HG03575 (cell line): ENCODE results near the gene XRCC5.
A peak's percentile ranks its signal among the peaks of the same experiment; 100 is the strongest.

Experiments
- ATAC-seq: cut with Tn5 transposase; IDR thresholded peaks from one replicate; pipeline ENCODE4 v1.9.1; 2021; ENCODE audit not compliant: unreplicated experiment, insufficient number of reproducible peaks, low FRiP score; ENCODE audit errors: extremely low read depth

The XRCC5 gene

DNA sequence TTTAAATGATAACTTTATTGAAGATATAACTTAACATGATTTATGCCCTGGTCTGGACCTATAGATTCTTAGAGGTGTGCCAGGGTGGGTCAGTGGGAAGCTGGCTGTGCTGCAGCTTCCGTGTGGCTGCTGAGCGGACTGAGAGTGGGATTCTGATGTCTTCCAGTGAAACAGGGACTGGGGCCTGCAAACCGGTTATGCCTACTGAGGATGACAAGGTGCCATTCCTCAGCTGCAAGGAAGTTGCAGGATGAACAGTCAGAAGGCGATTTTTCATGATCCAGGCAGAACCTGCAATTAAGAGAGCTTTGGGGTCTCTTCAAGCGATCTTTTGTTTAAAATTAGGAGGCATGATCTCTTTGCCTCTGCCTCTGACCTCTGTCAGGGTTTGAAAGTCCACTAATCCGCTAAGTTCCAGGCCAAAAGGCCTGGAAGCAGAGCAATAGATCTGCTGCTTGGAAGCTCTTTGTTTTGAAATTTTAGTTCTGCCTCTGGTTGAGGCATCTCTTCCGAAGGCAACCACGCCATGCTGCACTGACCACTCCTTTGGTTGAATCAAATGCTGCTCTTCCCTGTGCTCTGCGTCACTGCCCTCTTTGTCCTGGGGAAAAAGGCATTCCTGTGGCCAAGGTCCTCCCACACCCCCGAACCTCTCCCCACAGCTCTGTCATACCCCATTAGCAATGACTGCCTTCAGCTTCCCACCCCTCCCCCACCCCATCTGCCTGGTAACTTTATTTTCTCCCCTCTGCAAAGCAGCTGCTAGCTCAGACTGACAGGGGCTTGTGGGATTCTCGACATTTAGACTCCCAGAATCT, 25.5 kb upstream of the XRCC5 start:
- ATAC-seq: no peak

DNA sequence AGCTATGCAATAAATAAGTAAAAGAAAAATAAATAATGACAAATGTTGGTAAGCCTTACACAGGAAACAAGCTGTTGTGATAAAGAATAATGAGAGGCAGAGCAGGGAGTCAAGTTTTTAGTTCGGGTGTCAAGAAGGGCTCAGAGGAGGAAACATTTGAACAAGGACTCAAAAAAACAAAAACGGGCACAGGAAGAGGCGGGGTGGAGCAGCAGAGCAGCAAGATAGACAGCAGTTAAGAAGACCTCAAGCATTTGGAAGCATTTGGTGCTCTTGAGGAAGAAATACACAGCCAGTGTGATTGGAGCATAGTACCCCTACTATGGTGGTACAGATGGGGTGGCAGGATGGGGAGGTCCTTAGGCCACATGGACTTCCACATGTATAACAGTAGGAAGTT, 24.6 kb upstream of the XRCC5 start:
- ATAC-seq: no peak

DNA sequence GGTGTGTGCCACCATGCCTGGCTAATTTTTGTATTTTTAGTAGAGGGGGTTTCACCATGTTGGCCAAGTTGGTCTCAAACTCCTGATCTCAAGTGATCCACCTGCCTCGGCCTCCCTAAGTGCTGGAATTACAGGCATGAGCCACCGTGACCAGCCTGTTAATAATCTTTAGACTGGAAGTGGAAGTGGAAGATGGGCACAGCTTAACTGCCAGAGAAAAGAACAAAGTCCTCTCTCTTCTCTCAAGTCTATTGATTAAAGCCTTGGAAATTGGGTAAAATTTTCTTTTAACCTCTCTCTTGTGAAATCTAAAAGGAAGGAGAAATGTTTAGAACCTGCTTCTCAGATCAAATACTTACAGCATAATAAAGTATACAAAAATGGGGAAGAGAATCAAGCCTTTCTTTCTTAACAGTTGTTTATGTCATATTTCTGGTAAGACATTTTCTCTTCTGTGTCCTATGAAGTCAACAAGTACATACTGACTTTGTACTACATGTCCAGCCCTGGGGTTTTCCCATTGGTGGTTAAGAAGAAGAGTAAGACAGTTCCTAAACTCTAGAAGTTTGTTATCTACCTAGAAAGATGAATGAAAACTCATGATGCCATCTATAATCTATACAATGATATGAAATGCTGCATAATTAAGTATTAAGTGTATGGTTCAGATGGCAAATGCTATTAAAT, 22.8 kb upstream of the XRCC5 start:
- ATAC-seq: no peak

DNA sequence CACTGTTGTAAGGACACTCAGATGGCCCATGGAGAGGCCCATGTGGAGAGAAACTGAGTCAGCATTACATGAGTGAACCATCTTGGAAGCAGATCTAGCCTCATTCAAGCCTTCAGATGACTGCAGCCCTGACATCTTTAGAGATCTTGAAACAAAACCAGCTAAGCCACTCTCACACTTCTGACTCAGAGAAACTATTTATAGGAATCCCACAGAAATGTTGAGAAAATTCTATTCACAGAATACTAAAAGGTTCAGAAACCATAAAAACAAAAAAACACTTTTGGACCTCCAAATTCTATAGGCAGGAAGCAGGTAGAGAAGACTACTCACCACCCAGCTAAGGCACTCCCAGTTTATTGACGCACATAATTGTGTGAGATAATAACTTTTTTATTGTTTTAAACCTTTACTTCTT, 18.8 kb upstream of the XRCC5 start:
- no peak for ATAC-seq

DNA sequence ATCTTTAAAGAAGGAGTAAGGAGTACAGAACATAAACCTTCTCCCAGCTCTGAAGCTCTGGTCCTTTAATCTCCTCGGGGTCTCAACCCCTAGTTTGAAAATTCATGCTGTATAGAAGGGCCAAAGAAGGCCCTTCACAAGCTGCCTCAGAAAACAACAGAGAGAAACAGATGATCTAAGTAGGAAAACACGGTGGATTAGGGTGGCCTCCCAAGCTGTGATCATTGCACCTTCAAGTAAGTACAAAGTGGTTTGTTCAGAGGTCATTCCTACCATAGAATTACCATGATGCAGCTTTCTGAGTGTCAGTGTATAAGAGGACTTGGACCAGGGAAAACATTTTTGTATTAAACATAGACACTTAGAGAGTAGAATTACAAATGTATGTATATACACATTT, 16.5 kb upstream of the XRCC5 start:
- no peak for ATAC-seq

DNA sequence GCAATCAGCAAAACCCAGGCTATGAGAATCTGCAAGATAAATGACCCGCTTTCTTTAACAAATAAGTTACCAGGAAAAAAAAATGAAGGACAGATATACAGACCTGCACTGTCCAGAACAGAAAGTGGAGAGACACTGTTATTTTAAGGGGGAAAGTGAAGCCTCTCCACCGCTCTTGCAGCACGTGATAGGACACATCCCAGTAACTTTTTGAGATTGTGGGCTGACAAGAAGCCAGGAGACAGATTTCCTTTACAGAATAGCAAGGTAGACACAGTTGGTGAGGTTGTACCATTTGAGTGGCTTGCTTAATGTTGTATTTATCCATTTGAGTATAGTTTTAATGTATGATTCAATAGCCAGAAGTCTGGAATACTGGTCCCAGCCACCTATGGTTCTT, 14.4 kb upstream of the XRCC5 start:
- ATAC-seq: no peak

DNA sequence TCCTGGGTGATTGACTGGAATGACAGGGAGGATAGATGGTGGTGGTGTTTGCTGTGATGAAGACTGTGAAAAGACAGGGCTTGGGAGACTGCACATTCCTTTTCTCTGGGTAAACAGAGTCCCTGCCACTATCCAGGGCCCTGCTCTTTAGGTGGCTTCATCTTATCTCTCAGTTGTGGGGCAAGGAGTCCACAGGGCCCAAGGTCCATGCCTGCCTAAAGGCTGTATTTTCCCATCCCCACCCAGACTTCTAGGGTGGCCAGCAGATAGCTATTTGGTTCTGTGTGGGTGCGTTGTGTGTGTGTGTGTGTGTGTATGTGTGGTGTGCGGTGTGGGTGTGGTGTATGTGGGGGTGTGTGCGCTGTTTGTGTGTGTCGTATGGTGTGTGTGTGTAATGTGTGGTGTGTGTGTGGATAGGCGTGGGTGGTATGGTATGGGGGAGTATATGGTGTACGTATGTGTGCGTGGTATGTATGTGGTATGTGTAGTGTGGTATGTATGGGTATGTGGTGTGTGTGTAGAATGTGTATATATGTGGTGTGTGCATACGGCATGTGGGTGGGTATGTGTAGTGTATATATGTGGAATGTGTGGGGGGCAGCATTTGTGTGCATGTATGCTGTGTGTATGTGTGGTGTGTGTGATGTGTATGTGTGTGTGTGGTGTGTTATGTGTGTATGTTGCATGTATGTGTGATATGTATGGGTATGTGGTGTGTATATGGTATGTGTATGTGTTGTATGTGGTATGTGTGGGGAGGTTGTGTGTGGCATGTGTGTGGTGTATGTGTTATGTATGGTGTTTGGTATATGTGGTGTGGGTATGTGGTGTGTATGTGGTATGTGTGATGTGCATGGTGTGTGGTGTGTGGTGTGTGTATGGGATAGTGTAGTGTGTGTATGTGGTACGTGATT, 10.5 kb upstream of the XRCC5 start:
- ATAC-seq: no peak

DNA sequence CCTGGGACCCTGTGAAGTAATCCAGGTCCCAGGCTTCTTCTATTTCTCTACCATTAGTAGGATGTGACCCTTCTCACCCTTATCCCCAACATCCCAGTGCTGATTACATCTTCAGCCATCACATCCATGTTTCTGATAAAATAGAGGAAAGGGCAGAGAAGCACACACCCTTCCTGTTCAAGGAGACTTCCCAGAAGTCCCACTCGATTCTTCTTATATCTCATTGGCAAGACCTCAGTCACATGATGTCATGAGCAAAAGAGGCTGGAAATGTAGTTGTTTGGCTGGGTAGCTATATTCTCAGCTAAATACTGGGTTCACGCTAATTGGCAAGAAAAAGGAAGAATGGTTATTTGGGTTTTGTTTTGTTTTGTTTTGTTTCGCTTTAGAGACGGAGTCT, 8.0 kb upstream of the XRCC5 start:
- ATAC-seq: no peak

DNA sequence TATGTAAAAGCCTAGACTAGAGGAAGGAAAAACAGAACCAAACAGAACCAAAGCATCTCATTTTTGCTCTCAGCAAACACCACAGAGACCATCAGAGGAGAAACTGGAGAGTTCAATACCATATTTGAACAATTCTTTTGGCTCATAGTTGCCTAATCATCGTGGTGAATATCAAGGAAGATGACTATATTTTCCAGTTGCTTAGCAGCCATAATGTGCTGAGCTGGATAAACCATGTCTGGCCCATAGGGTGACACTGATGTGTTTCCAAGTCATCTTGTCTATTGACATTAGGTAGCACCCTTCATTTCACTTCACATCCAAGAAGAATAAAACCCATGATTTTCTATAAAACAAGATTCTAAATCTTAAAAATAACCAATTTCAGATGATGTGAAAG, 5.9 kb upstream of the XRCC5 start:
- no peak for ATAC-seq

DNA sequence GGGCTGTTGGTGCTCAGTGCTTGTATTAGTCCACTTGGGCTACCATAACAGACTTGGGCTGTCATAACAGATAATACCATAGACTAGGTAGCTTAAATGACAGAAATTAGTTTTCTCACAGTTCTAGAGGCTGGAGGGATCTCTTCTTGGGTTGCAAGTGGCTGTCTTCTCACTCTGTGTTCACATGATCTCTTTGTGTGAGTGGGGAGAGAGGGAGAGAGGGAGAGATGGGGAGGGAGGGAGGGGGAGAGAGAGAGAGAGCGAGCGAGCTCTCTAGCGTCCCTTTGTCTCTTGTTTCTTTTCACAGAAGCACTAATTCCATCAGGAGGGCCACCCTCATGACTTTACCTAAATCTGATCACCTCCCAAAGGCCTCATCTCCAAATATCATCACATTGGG, 4.5 kb upstream of the XRCC5 start:
- ATAC-seq: no peak

DNA sequence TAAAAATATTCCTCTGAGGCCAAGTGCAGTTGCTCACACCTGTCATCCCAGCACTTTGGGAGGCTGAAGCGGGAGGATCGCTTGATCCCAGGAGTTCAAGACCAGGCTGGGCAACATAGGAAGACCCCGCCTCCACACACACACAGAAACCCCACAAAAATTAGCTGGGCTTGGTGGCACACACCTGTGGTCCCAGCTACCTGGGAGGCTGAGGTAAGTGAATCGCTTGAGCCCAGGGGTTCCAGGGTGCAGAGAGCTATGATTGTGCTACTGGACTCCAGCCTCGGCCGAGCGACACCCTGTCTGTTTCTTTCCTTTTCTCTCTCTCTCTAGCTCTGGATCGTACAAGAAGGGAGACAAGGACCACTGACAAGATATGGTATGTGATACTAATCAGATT, 1.8 kb upstream of the XRCC5 start:
- ATAC-seq: no peak

DNA sequence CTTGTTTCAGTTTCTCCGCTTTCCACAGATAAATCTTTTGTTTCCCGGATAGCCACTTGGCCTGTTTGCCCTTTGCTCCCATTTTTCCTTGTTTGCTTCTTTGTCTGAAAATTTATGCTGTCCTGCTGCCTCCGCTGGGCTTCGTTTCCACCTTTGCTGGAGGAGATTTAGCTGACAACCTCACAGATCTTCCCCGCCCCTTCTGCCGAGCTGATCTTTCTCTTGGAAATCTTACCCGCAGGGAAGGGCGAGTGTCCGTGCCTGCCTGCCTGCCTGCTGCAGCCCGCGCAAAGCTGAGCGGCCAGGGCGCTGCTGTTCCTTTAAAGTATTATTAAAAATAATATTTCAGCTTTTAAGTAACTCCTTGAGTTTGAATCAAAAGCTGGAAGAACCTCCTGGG, 1.4 kb upstream of the XRCC5 start:
- ATAC-seq: no peak

DNA sequence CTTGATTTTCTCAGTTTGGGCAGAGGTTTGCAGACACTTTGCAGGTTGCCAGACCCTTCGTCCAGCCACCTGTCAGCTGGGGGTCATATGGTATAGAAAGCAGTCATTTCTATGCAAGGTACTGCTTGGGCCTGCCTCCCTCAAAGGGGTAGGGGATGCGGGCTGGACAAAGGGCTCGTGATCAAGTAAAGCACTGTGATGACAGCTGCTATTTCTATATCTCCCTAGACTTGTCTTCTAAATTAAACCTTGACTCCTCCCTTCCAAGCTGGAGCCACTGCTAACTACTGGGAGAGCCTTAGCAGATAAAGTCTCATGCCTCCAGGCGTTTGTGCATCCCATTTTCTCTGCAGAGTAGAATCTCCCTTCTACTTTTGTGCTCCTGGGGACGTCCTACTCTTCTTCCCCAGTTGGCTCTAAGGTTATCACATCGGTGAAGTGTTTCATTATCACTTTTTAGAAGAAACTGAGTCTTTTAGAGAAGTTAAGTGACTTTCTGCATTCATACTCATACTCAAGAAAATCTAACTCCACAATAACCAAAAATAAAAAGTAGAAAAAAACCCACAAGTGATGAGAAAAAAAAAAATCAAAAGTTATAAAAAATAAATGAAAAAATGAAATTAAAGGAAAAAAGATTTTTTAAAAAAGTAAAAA, 710 bp upstream of the XRCC5 start:
- no peak for ATAC-seq

DNA sequence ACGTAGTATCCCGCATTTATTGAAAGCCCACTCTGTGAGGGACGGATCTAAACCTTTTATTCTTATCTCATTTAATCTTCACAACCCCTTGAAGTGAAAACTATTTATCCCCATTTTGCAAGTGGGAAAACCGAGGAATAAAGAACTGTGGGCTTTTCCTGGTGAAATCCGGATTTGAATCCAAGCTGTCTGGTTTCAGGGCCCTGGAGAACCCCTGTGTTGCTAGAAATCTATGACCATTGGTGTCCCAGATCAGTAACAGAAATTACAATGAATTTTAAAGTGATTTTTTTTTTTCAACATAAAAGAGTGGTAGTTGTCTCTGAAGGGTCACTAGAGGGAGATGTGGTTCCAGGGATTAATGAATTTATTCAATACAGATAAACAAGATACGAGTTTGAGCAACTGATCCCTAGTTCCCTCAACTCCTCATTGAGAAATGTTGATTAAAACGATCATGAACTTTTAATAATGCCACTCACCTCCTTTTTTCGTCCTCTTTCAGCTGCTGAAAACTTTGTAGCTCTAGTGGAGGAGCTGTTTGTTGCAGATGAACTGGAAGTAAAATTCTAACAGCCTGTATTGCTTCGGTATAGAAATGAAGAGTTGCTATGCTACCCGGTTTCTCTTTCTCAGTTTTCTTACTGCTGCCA, 940 bp downstream of the XRCC5 start:
- ATAC-seq: no peak

DNA sequence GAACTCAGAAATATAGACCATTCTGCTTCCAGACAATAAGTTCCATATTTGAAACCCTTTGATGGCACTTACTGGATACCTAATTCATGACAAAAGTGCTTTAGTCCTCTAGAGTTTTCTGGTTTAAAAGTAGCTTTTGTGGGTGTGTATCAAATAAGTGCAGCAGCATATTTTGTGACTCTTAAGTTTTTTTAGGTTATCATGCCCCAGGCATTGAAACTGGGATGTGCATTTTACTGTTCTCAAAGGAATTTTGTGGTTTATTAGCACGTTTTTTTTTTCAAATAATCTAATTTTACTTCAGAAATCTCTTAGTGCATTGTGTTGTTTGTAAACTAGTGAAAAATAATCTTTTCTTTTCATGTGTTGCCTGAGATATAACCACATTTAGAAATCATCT, 1.5 kb downstream of the XRCC5 start:
- ATAC-seq: no peak

DNA sequence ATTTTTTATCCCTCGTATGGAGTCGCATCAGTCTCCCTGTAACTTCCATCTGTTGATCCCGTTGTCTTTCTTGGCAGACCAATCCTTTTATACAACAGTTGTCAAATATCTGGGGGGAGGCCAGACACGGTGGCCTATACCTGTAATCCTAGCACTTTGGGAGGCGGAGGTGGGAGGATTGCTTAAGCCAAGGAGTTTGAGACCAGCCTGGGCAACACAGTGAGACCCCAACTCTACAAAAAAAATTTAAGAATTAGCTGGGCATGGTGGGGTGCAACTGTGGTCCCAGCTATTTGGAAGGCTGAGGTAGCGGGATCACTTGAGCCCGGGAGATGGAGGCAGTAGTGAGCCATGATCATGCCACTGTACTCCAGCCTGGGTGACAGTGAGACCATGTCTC, 2.0 kb downstream of the XRCC5 start:
- no peak for ATAC-seq

DNA sequence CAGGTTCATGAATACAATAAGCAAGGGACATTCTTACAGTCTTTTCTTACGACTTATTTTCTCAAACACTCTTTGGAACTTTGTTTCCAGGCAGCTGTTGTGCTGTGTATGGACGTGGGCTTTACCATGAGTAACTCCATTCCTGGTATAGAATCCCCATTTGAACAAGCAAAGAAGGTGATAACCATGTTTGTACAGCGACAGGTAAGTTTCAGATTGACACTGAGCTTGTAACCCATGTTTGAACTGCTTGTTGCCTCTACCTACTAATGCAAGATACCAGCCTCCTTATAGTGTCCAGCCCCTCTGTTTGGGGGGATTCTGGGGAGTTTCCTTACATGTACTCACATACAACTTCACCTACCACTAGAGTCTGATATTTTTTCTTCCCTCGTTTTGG, 3.8 kb downstream of the XRCC5 start:
- no peak for ATAC-seq

DNA sequence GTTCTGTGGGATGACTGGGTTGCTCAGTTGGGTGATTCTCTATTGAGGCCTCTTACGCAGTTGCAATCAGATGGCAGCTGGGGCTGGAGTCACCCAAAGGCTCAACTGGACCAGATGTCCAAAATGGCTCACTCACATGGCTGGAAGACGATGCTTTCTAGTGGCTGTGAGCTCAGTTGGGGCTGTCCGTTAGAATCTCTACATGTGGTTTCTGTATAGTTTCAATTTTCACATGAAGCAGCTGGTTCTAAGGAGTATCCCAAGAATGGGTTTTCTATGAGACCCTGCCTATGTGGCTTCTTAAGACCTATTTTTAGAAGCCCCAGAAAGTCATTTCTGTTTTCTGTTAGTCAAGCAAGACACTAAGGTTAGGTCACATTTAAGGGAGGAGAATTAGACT, 4.4 kb downstream of the XRCC5 start:
- peak; percentile 55 for ATAC-seq

DNA sequence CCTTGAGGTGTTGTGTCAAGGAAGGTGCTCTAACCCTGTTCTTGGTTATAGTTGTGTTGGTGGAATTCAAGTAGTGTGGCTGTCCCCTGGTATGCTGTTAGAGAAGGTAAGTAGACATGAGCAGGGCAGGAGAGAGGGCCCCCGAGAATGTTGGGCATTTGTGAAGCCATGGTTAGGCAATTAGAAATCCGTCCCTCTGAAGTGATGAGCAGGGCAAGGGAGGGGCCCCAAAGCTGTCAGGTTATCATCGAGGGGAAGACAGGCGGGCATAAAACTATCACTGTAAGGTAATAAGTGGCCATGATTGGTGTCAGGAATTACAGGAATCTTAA, 5.2 kb downstream of the XRCC5 start:
- no peak for ATAC-seq
